CD4-positive, alpha-beta T cell treated with Interleukin-6 at 100 ng/mL for 8 hours (primary cell): ENCODE results near the gene HLA-DRA.

Source experiments
- DNase-seq: peaks from one replicate; pipeline ENCODE4 v3.0.0-alpha.2; 2020; ENCODE audit warnings: mixed read lengths, low spot score

HLA-DRA gene

GRCh38 chr6:32475392-32476206 lies 35.9 kb downstream of the HLA-DRA start:
- no peak for DNase-seq

GRCh38 chr6:32483968-32484613 lies 44.4 kb downstream of the HLA-DRA start:
- DNase-seq = no peak

- DNase-seq = no peak
These were observed 44.9 kb downstream of the HLA-DRA start for GRCh38 chr6:32484614-32484998.

GRCh38 chr6:32488083-32488482 lies 48.4 kb downstream of the HLA-DRA start:
- DNase-seq = no peak

GRCh38 chr6:32491700-32492099 lies 52.0 kb downstream of the HLA-DRA start:
- no peak for DNase-seq

- DNase-seq = no peak
These were observed 52.7 kb downstream of the HLA-DRA start for GRCh38 chr6:32492351-32492750.
